H7 (cell line): ENCODE results near the gene MADD. TPM values are rescaled to one million over a fixed set of nuclear protein-coding genes. Genes with fewer than 3 reads are reported as not detected.

Experiments used
- DNase-seq: peaks from one replicate; pipeline ENCODE4 v3.0.0; 2012
- H3K27me3 ChIP-seq: 2 replicates; pipeline ENCODE4 v1.6.0; 2011; ENCODE audit warnings: mild to moderate bottlenecking, low read length; ENCODE audit not compliant: control insufficient read depth, insufficient read depth
- H3K36me3 ChIP-seq: replicated peaks from 2 replicates; pipeline ENCODE4 v1.5.1; 2011; ENCODE audit warnings: low read length; ENCODE audit not compliant: control insufficient read depth, insufficient read depth
- H3K4me3 ChIP-seq: 2 replicates; pipeline ENCODE4 v1.5.1; 2011; ENCODE audit warnings: low read depth, mild to moderate bottlenecking, control low read depth, low read length, moderate library complexity; ENCODE audit not compliant: insufficient read depth
- total RNA-seq: library from RNA; depleted of rRNA; stranded (reverse); fragments of >200 nt; shearing (Covaris generic); gene quantifications from 2 replicates; pipeline ENCODE4 v1.2.3, GENCODE V29; 2014

The MADD gene
- total RNA-seq, 1 experiment from 2014 or later = 21.3 TPM

DNA sequence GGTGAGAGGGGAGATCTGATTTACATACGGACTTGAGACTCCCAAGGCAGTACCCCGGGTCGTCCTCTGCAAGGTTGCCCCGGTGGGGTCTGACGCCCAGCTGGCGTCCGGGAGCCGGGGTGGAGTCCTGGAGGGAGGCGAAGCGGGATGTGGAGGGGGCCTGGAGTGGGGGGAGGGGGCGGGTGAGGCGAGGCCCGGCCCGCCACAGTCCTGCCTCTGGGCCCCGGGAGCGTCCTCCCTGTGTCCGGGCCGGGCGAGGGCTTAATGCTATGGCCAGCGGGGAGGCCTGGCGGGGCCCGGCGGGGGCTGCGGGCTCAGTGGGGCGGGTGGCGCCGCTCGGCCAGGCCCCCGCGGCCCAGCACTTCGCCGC is 85.0 kb downstream of the MADD start:
- Histone ChIP-seq H3K4me3 (peak overlapping the region; percentile 32), H3K27me3 (no peaks in the 10 kb centered on the region), H3K36me3 (no peaks in the 10 kb centered on the region; the same call in 1 of the 2 replicates)
- peak; percentile 94 for DNase-seq

DNA sequence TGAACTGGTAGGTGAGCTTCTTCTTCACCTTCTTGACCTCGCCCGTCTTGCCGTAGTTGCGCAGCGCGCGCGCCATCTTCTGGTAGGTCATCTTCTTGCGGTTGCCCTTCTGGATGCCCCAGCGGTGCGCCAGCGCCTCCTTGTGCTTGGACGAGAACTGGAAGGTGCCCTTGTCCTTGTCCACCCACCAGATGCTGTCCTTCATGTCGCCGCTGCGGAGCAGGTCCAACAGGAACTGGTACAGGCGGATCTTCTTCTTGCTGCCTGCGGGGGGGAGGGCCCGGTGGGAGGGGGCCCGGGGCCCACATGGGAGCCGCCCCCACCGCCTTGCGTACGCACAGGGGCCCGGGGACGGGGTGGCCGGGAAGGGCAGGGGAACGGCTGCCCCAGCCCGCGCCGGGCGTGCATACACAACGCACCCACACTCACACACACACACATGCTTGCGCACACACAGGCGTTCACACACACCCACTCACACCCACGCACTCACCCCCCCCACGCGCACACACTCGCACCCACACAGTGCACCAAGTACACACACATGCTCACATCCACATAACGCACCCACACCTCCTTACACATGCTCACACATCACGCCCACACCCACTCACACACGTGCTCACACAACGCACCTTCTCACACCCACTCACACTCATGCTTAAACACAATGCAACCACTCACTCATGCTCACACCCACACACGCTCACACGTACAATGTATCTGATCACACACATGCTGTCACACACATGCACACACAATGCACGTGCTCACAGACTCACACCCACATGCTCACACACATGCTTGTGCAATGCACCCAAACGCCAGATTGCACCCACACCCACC is 85.6 kb downstream of the MADD start:
- peak; percentile 95 for DNase-seq
- H3K27me3 ChIP-seq = no peaks in the 10 kb centered on the region
- no peaks in the 10 kb centered on the region; the same call in 1 of the 2 replicates for H3K36me3 ChIP-seq
- peak overlapping the region; percentile 32 for H3K4me3 ChIP-seq

DNA sequence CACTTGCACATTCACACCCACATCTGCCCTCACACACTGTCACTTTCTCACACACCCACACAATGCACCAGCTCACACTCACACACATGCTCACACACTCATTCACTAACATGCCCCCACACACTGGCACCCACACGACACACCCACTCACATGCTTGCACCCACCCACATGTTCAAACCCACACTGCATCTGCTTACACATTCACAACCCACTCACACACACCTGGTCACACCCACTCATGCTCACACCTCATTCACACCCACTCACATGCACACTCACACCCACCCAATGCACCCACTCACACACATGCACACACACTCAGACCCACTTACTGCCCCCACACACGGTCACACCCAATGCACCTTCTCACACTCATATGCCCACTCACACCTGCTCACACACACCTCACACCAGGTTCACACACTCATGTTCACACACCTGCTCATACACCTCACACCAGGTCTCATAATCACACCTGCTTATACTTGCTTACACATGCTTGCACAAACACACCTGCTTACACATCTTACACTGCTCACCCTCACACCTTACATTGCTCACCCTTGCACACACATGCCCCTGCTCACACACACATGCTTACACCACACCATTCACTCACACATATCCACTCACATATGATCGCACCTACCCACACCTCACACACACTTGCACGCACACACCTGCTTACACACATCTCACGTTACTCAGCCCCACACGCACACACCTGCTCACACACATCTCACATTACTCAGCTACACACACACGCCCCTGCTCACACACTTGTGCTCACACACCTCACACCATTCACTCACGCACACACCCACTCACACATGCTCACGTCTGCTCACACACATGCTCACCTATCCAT is 86.4 kb downstream of the MADD start:
- Histone ChIP-seq H3K27me3 (no peaks in the 10 kb centered on the region), H3K36me3 (no peaks in the 10 kb centered on the region; the same call in 1 of the 2 replicates), H3K4me3 (no peak overlapping the region)
- no peak for DNase-seq

DNA sequence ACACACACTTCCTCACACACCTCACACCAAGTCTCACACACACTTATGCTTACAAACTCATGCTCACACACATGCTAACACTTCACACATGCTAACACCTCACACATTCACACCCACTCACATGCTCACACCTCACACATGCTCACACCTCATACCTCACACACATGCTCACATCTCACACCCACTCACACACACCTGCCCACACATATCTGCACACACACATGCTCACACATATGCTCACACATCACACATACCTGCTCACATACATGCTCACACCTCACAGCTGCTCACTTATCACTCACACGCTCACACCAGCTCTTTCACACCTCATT is 87.0 kb downstream of the MADD start:
- Histone ChIP-seq H3K27me3 (no peaks in the 10 kb centered on the region), H3K36me3 (no peaks in the 10 kb centered on the region; the same call in 1 of the 2 replicates), H3K4me3 (no peak overlapping the region)
- DNase-seq = no peak

DNA sequence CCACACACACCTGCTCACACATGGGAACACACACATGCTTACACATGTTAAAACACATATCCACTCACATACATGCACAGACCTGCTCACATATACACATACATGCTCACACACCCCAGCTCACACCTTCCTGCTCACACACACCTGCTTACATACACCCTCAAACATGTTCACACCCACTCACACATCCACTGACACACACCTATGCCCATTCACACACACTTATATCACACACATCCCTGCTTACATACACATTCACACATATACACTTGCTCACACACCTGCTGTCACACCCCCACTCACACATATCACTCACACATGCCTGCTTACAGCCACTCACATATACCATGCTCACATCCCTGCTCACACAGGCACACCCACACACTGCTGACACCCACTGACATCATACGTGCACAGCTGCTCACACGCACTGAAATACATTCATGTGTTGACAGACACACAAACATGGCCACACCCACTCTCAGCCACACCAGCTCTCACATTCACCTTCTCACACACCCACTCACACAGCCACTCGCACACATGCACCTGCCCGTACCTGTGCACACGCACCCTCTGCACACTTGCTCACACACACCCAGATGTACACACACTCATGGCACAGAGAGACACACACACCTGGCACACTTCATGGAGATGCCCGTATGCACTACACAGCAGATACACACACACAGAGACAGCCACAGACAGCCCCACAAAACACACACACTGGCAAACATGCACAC is 88.2 kb downstream of the MADD start:
- Histone ChIP-seq H3K27me3 (no peaks in the 10 kb centered on the region), H3K36me3 (no peaks in the 10 kb centered on the region; the same call in 1 of the 2 replicates), H3K4me3 (no peak overlapping the region)
- no peak for DNase-seq

DNA sequence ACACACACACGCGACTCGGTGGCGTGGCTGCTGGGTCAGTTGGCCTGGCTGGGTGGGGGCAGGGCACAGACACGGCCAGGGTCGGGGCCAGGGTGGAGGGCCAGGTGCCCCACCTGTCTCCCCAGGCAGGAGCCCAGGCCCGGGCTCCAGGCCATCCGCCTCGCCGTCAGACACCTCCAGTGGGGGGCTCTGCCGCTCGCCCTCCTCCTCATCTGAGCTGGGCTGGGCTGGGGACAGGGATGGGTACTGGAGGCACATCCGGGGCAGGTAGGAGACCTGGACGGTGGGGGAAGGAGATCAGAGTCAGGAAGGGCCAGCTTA is 88.8 kb downstream of the MADD start:
- no peaks in the 10 kb centered on the region; the same call in 1 of the 2 replicates for H3K36me3 ChIP-seq
- no peaks in the 10 kb centered on the region for H3K27me3 ChIP-seq
- H3K4me3 ChIP-seq = no peak overlapping the region
- peak; percentile 47 for DNase-seq

DNA sequence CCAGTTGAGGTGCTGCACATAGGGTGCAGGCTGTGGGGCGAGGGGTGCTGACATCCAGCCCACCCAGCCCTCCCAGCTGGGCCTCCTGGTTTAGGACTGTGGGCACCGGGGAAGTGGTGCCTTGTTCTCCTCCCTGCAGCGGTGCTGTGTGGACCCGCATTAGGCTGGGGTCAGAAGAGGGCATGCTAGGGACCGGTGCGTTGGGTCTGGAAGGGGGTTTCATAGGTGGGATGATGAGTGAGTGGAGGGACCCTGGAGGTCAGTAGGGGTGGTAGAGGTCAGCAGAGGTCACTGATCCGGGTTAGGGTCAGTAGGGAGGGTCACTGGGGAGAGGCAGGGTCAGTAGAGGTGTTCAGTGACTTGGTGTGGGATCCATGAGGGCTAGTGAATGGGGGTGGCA is 89.2 kb downstream of the MADD start:
- no peaks in the 10 kb centered on the region for H3K27me3 ChIP-seq
- no peak for DNase-seq
- no peaks in the 10 kb centered on the region; the same call in 1 of the 2 replicates for H3K36me3 ChIP-seq
- H3K4me3 ChIP-seq = no peak overlapping the region

DNA sequence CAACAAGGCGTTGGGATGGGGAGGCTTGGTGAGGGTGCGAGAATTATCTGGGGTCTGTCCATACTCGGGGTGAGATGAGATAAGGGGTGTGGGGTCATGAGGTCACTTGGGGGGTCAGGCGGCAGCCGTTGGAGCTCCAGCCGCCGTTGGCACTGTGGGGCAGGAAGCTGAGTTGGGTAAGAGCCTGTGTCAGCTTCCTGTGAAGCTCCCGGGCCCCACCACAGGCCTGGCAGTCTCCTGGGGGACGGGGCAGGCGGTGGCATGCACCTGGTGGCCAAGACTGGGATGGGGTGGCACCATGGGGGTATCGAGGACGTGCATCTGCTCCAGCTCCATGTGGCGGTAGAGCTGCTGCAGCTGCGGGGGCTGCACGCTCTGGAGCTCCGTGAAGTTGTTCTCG is 89.7 kb downstream of the MADD start:
- Histone ChIP-seq H3K4me3 (no peak overlapping the region), H3K27me3 (no peaks in the 10 kb centered on the region), H3K36me3 (no peaks in the 10 kb centered on the region; the same call in 1 of the 2 replicates)
- DNase-seq = no peak

DNA sequence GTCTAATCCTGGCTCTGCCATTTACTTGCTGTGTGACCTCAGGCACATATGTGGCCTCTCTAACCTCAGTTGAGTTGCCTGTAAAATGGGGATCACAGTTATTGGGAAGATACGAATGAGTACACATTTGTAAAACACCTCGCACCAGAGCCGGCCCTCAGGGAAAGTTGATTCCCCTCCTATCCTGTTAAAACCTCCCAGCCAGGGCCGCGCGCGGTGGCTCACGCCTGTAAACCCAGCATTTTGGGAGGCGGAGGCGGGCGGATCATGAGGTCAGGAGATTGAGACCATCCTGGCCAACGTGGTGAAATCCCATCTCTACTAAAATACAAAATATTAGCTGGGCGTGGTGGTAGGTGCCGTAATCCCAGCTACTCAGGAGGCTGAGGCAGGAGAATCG is 90.4 kb downstream of the MADD start:
- H3K4me3 ChIP-seq = no peak overlapping the region
- no peak for DNase-seq
- no peaks in the 10 kb centered on the region for H3K27me3 ChIP-seq
- H3K36me3 ChIP-seq = no peaks in the 10 kb centered on the region; the same call in 1 of the 2 replicates

DNA sequence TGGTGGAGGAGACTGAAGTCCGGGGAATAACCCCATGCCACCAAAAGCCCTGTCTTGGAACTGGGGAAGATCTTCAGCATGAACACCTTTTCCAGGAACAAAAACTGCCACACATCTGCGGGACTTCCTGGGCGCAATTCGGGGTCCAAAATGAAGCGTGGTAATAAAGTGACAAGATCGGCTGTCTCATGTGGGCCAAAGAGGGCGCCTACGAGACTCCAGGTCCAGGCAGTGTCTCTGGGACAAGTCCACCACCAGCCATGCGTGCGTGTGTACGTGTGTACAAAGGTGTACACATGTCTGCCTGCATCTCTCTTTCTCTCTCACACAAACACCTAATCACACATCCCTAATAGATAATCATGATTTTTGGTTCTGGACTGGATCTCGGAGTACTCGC is 91.5 kb downstream of the MADD start:
- no peak overlapping the region for H3K4me3 ChIP-seq
- no peaks in the 10 kb centered on the region for H3K27me3 ChIP-seq
- no peak for DNase-seq
- H3K36me3 ChIP-seq = no peaks in the 10 kb centered on the region; the same call in 1 of the 2 replicates

DNA sequence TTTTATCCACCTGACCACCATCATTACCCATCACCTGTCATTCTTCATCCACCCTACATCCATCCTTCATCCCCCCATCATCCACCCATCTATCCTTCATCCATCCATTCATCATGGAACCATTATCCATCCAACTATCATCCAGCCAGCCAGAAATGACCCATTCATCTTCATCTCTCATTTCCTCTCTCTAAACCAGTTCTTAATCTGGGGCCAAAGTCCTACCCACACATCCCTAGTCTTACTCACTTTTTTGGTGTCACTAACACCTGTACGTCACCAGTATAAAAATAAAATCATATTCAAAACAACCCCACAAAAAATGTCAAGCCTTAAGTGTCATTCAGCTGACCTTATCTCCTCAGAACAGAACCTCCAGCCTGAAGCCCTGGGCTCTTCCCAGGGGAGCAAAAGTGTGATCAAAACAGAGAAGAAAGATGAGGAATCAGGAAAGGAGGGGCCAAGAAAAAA is 96.1 kb downstream of the MADD start:
- H3K4me3 ChIP-seq = no peak overlapping the region
- H3K36me3 ChIP-seq = no peaks in the 10 kb centered on the region
- H3K27me3 ChIP-seq = no peaks in the 10 kb centered on the region
- DNase-seq = no peak

DNA sequence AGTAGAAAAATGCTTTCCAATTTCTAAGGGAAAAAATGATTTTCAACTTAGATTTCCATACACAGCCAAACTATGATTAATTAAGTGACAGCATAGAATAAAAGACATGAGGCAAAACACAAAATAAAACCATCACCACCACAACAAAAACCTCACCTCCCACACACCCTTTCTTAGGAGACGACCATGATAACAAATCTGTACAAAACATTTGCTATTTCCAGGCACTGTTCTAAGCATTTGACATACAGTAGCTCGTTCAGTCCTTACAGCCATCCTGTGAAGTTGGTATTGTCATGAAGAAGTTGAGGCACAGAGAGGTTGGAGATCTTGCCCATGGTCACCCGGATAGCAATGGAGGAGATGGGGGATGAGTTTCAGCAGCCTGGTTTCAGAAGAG is 99.7 kb downstream of the MADD start:
- no peak for DNase-seq
- no peaks in the 10 kb centered on the region for H3K27me3 ChIP-seq
- no peak overlapping the region for H3K4me3 ChIP-seq
- H3K36me3 ChIP-seq = no peaks in the 10 kb centered on the region

DNA sequence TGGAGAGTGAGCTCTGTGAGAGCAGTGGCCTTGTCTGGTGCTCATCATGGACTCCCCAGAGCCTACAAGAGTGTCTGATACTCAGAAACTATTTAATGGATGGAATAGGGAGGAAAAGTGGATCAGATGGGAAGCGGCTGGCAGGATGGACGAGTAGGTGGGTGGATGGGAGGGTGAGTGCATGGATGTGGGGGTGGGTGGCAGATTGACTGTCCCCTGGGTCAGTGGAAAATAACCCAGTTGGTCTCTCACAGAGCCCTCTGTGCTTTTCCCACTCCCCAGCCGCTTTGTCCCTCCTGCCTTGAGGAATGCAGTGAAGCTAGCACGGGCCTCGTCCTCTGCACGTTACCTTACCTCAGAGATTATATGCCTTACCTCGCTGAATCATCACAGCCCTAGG is 102.5 kb downstream of the MADD start:
- no peaks in the 10 kb centered on the region for H3K36me3 ChIP-seq
- H3K27me3 ChIP-seq = no peaks in the 10 kb centered on the region
- H3K4me3 ChIP-seq = no peak overlapping the region
- DNase-seq = no peak

DNA sequence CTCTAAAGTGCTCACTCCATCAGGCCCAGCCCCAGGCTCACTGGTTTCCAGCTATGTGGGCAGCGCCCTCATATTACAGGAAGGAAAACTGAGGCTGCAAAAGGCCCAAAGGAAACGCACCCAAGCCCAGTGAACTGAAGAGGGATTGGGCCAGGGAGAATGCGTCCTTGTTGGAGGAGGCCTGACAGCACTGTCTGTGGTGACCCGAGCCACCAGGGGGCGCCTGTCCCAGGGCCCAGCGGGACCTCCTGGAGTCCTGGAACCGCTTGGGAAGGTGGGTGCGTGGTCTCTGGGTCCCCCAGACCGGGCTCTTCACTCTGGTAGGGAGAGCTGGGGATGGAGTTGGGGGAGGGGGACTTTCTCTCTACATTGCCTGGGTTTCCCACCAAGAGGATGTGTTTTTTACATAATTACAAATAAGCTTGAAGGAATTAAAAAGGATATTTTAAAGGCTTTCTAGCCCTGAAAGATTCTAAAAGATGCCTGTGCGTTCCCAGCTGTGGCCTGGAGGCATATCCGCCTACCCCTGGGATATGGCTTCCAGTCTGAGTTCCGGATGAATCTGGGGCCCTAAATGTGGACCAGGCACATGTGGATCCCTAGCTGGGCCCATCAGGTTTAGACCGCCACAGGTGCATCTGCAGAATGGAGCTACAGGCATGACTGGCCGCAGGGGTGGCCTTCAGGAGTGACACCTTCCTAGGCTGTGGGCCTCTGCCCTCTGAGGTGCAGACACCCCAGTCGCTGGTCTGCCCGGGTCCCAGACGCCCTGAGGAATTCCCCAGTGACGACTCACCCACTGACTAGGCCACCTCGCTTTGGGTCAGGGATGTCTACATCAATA is 104.2 kb downstream of the MADD start:
- Histone ChIP-seq H3K4me3 (no peak overlapping the region), H3K27me3 (no peaks in the 10 kb centered on the region), H3K36me3 (no peaks in the 10 kb centered on the region)
- DNase-seq = peak; percentile 94
